NCI-H128 (cell line): ENCODE data around the gene GBP2.

Experiments
- DNase-seq: peaks from one replicate; lab custom pipeline; 2025; ENCODE audit not compliant: unreplicated experiment; lab: John Stamatoyannopoulos, UW

Gene GBP2, protein sequence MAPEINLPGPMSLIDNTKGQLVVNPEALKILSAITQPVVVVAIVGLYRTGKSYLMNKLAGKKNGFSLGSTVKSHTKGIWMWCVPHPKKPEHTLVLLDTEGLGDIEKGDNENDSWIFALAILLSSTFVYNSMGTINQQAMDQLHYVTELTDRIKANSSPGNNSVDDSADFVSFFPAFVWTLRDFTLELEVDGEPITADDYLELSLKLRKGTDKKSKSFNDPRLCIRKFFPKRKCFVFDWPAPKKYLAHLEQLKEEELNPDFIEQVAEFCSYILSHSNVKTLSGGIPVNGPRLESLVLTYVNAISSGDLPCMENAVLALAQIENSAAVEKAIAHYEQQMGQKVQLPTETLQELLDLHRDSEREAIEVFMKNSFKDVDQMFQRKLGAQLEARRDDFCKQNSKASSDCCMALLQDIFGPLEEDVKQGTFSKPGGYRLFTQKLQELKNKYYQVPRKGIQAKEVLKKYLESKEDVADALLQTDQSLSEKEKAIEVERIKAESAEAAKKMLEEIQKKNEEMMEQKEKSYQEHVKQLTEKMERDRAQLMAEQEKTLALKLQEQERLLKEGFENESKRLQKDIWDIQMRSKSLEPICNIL

DNA sequence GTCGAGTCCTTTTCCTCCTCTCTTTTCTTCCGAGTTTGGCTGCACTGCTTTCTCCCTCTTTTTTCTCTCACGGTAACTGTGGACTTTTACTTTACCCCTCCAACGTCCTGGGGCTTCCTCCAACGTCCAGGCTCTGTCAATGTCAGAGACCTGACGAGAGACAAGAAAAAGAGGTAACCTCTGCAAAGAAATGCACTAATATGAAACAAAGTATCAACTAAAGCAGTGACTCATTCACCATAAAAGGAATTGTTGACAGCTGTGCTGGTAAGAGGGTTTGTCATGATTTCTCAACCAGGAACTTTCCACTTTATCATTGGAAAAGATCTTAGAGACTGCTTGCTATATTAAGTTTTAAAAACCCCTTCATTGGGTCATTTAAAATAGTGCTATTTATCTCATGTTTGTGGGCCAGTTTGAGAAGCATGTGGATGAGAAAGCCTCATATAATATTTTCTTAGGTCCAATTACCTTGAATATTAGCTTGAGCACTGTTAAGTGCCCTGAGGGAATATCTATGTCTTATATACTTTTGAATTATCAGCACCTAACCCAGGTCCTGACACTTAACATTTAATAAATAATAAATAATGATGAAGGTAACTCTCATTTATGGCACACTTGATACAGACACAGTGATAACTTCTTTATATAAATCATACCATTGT lies at the start of gene GBP2:
GBP2 (minus strand) TSS at position 202 of the 668 bp plus-strand sequence. CDS start 4,148 bp downstream, outside the sequence.
- DNase-seq: no peak

DNA sequence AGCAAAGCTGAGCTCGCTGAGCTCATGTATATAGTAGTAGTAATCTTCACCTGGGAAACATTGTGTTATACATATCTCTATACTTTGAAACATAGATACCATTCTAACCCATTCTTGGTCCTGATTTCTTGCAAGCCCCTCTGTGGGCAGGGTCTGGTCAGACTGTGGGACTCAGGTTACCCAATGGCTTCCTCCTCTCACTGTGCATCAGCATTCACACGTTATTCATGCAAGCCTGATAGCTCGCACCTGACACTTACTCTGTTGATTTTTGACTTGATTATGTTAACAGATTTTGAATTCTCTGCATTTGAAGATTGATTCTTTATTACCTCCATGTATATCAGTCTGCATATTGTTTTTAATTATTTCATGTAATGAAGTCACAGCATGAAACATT lies 48.6 kb upstream of the GBP2 start:
- no peak for DNase-seq

DNA sequence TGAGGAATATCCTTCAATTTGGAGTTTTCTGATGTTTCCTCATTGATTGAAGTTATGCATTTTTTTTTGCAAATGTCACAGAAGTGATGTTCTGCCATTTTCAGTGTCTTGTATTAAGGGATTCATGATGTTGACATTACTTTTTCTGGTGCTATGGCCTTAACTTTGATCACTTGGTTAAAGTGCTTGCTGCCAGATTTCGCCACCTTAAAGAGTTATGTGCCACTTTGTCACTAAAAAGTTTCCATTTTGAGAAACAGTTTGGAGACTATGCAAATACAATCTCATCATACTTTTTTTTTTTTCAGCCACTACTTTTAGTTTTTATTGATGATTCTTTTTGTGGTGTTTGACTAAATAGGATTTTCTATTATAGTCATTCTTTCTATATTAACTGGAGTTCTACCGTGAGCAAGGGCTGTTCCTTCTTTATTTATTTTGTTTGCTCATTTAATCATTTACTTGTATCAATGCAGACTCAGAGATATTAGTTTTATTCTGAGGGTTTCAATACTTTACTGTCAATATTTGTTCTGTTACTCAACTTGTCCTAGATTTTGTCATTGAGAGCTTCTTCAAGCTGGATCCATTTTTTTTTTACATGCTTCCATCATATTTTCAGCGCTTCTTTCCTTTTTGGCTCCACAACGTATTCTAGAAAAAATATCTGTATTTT lies 46.7 kb upstream of the GBP2 start:
- DNase-seq: no peak

DNA sequence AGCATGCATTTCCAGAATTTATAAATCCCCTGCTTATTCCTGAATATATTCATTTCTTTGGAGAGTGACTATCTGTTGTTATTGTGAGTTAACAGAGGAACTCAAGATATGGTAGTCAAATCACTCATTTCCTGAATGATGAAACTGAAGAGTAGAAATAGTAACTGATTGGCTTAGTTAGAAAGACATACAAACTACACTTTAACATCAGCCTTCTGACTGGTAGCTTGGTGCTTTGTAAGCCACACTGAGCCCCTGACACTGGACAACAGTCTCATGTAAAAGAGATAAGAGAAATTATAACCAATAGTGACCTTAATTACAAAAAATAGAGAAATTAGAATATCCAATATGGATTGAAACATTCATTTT lies 45.1 kb upstream of the GBP2 start:
- DNase-seq: no peak

DNA sequence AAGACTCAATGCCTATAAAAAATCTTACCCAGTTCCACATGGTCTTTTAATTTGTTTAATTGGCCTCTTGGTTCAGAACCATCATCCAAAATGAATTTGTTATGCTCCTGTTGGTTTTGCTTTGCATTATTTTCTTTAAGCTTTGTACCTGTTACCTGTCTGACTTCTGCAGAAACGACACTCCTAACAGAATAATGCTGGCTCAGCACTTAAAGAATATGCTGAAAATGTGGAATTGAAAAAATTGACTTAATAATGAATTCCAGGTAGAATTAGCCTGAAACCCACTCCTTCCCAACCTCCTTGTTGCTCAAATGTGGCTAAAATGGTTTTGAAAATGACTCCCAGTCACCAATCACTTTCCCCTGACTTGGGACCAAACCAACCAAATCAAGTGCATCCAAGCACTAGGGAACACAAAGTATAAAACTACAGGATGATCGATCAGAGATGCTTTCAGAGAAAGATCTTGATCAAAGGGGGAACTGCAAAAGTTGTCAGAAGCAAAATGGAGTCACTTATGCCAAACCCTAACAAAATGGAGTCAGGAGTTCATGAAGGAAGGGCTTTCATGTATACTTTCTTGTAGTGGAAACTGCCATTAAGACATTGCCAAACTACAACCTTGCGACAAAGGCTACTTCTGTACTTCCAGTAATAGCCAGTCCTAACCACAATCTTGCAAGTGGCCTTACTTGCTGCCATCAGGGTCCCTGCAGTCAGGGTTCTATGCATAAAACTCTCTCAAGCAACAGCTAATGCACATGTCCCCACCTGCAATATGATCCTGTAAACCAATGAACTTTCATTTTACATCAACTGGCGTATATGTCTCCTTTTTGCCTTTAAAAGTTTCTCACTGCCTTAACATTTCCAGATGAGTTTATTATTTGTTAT lies 44.5 kb upstream of the GBP2 start:
- DNase-seq: no peak

DNA sequence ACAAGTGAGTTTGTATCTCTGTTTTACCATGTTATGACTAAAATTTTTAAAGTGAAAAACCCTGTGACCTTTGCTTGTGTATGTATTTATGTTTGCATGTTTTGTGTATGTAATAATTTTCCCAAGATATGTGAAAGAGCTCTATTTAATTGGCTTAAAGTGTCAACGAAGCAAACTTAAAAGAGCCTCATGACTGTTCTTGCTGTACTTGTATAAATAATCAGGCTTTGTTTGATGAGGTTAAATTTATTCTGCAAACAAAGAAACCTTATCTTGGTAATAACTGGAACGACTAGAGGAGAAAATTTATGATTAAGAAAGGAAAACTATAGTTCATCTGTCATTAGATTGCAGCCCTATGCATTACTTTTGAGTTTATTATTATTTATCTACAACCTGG lies 43.3 kb upstream of the GBP2 start:
- DNase-seq: no peak

DNA sequence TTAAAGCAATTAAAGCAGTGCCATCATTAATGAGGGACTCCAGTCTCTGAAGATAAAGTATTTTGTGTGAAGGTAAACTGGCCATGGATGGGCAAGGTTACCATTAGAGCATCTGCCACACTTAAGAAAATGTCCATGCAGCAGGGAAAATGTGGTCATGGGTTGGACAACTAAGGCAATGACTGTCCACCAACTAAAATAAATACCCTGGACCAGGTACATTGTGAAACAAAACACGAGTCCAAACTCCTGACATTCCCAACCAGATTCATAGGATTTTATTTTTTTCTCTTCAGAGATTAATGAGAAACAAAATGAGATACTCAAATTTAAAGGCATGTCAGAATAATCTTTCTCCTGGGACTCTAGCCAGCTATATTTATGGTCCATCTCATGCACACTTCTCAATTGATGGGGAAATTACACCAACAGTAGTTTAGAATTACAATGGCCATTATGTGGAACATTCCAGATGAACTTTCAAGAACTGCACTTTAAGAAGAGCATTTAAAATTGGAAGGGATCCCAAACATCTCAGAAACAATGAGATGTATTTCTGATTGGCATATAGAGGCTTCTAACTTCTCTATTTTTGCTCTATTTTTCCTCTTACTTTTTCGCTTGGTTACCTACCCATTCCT lies 41.8 kb upstream of the GBP2 start:
- DNase-seq: no peak

DNA sequence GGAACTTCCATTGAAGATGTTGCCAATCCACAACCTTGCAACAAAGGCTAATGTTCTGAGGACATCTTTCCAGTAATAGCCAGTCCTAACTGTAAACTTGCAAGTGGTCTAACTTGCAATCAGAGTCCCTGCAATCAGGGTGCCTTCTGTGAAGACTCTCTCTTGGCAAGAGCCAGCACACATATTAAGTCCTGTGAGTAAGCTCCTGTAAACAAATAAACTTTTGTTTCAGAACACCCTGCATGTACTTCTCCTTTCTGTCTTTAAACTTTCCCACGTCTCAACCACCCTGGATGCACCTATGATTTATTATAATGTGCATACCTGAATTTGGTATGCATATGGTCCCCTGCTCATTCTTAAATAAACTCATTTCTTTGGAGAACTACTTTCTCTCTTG lies 40.8 kb upstream of the GBP2 start:
- DNase-seq: no peak

DNA sequence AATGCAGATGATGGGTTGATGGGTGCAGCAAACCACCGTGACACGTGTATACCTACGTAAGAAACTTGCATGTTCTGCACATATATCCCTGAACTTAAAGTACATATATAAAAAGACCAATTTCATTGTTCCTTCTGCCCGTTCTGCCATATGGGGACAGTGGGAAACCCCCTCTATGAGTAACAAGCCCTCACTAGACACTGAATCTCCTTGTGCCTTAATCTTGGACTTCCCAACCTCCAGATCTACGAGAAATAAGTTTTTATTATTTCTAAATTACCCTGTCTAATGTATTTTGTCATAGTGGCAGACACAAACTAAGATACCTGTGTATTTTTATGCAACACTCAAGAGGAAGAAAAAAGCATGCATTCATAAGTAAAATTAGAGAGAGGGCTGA lies 39.9 kb upstream of the GBP2 start:
- DNase-seq: no peak

DNA sequence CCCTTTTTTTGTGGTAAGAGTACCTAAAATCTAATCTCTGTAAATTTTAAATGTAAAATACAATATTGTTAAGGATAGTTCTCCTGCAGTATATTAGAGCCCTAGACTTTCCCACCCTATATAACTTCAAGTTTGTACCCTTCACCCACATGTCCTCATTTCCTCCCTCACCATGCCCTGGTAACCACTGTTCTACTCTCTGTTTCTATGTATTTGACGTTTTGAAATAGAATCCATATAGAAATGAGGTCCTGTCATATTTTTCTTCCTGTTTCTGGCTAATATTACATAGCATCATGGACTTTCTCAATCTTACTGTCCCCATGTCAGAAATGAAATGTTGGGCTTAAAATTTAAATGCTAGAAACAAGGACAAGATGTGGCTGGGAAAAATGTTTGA lies 25.1 kb upstream of the GBP2 start:
- DNase-seq: no peak

DNA sequence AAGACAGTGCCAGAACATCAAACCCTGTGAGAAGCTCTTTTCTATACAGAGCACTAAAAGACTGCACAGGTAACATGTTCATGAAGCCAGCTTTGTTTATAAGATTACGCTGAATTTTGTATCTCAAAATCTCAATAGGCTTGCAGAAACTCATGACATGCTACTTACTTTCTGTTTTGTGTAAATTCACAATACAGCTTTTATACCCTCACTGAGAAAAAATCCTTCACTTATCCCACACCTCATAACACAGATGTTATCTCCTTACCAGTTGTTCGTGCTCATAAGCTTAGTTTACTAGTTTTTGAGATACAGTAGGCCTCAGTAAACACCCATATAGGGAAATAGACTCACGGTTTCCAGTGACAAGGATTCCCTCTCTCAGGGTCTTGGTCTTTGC lies 24.1 kb upstream of the GBP2 start:
- DNase-seq: no peak

DNA sequence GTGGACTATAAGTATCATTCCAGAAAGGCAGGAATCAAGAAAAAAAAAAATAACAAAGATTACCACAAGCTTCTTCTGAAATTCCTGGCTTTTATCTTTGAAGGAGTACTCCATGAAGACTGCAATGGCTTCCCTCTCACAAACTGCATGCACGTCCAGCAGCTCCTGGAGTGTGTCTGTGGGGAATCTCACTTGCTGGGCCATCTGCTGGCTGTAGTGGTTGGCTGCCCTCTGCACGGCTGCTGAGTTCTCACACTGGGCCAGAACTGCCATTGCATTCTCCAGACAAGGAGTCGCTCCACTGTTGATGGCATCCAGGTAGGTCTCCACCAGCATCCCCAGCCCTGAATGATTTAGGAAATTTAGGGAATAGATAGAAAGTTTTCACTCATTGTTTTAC lies 23.3 kb upstream of the GBP2 start:
- DNase-seq: no peak

DNA sequence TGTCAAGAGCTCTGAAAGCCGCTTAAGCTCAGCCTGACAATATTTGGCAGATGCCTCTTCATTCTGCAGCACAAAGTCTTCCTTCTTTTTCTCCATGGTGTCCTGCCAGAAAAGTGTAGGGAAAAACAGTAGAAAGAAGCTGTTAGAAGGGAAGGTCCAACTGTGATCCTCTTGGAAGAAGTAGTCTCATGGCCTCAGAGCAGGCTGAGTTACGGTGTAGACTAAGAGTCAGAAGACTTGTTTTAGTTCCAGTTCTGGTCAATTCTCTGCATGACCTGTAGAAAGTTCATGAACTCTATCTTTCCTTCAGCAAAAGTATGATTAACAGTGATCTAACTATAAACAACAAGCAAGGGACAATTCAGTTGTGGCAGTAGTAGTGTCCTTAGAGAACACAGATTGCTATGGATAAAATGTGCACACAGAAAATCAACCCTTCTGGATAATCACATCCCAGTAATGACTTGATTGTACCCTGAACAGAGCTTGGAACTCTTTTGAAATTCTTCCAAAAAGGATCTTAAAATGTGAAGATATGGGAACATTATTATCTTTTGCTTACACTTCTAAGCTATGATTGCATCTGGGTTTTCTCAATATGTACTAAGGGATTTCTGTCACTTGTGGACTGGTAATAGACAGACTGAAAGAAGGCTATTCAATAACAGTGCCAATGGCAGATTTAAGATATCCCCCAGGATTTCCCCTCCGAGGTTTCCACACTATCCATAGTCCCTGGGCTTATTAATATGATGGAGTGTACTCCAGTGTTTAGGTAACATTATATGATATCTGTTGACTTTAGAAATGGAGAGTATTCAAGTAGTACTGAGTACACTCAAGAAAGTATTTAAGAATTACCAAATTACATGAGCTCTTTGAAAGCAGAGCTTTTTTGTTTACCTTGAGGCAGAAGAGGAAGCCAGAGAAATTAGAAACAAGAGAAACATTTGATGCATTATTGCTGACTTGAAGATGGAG lies 22.1 kb upstream of the GBP2 start:
- no peak for DNase-seq

DNA sequence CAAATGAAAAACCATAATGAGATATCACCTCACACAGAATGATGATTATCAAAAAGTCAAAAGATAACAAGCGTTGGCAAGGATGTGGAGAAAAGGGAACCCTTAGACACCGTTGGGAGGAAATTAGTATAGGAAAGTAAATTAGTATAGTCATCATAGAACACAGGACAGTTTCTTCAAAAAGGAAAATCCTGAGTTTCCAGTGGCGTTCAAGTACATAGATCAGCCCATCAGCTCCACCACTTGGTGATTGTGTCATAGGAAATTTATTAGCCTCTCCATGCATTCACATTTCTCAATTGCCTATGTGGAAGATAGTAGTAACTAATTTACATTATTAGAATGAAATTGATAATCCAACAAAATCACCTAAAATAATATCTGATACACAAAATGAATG lies 20.8 kb upstream of the GBP2 start:
- DNase-seq: no peak

DNA sequence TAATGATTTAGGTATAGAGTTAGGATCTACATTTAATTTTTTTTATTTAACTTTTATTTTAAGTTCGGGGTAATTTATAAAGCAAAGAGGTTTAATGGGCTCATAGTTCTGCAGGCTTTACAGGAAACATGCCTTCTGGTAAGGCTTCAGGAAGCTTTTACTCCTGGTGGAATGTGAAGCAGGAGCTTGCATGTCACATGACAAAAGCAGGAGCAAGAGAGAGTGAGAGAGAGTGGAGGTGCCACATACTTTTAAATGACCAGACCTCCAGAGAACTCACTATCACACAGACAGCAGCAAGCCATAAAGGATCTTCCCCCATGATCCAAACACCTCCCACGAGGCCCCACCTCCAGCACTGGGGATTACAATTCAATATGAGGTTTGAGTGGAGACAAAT lies 17.6 kb upstream of the GBP2 start:
- no peak for DNase-seq

DNA sequence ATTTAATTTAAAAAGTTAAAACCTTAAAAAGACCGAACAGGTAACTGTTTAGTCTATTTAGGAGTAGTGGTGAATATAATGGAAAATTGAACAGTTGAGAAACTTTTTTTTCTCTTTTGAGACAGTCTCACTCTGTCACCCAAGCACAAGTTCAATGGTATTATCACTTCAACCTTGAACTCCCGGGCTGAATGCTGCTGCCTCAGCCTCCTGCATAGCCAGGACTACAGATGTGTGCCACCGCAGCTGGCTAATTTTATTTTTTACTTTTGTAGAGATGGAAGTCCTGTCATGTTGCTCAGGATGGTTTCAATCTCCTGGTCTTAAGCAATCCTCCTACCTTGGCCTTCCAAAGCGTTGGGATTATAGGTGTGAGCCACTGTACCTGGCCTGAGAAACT lies 16.2 kb upstream of the GBP2 start:
- no peak for DNase-seq

DNA sequence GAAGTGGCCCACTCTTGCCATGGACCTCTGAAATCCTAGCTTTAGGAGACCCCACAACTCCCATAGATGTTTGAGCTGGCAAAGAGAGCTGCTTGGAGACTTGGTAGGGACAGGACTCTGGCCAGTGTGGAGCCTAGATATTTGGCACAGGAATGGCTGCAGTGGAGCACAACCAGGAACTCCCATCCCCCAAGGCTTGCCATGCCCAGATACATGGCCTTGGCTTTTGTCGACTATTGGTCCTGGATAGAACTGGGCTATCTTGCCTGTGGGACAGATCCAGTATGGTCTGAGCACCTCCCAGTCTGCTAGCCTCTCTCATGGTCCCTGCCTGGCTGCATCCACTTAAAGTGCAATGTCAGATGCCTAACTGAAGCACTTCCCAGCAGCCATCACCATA lies 7.8 kb upstream of the GBP2 start:
- no peak for DNase-seq

DNA sequence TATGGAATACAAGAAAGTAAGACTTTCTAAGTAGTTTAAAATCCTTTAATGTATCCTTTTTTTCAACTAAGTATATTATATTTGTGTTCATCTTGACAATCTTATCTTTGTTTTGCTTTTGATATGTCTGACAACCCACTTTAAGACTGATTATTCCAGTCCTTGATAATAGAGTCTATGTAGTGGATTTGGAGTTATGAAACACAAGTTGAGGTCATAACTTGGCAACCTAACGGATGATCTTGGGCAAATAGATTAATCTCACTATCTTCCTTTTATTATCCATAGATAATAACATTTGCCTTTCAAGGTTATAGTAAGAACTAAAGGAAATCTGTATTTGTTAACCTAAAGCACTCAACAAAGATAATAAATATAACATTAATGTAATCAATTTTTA lies 4.8 kb upstream of the GBP2 start:
- no peak for DNase-seq

DNA sequence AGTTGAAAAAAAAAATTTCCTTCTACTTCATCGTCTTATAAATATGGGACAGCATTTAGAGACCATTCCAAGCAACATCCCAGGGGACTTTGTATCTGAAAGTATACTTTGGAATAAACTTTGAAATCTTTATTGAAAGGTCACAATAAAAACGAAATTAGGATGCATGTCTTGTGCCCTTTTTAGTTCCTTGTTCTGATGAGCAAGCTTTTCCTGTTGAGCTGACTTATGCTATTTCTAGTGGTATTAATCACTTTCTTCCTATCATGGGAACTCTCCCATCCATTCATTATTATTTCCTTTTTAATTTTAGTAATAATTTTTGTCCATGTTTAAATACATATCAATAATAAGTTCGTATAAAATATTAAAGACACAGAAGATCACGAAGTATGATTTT lies 4.0 kb upstream of the GBP2 start:
- no peak for DNase-seq
